ENCODE results near the gene NLRP12.
"Not testable (repeated sequence)": the region's sequence is repeated elsewhere in the genome, so short reads cannot be mapped to it uniquely, and the experiment has no call there.

GRCh38 chr19:53769696-53770309 lies 54.3 kb downstream of the NLRP12 start:
- TF ChIP-seq EZH2, CTCF (IDR thresholded peaks at IDR 0.05): not testable (repeated sequence)
